Effector memory CD8-positive, alpha-beta T cell (primary cell): ENCODE data around the gene LUZP2.

Source experiments
- ATAC-seq: fragments of 150-1000 bp; cut with Tn5 transposase; replicated peaks from 2 replicates; pipeline ENCODE4 v1.10.0; 2021; ENCODE audit warnings: mild to moderate bottlenecking, moderate library complexity
- DNase-seq, 3 experiments: peaks; one replicate each; pipeline ENCODE4 v3.0.0; 2021
- H3K27ac Mint-ChIP-seq, 2 donors: one replicate each; pipeline ENCODE4 v1.8.0; 2022; ENCODE audit warnings: mild to moderate bottlenecking in 2 of 2, mixed read lengths in 2 of 2, moderate library complexity in 2 of 2
- H3K27me3 Mint-ChIP-seq, 2 donors: one replicate each; pipeline ENCODE4 v1.8.0; 2022; ENCODE audit warnings: mixed read lengths in 2 of 2
- H3K36me3 Mint-ChIP-seq: one replicate; pipeline ENCODE4 v1.8.0; 2022; ENCODE audit warnings: mild to moderate bottlenecking, moderate library complexity, mixed read lengths; ENCODE audit not compliant: insufficient read depth
- H3K4me1 Mint-ChIP-seq, 2 donors: one replicate each; pipeline ENCODE4 v1.8.0; 2022; ENCODE audit warnings: low read depth in 2 of 2, mixed read lengths in 2 of 2
- H3K4me3 Mint-ChIP-seq, 2 donors: one replicate each; pipeline ENCODE4 v1.8.0; 2022; ENCODE audit warnings: mild to moderate bottlenecking in 2 of 2, mixed read lengths in 2 of 2, moderate library complexity in 2 of 2
- H3K9me3 Mint-ChIP-seq, 2 donors: one replicate each; pipeline ENCODE4 v1.8.0; 2022; ENCODE audit warnings: mixed read lengths in 2 of 2

Gene LUZP2

GRCh38 chr11:24587635-24588034, 90.8 kb downstream of the LUZP2 start:
- DNase-seq: no peak
- Mint-ChIP-seq H3K36me3 (no peaks in the 10 kb centered on the region), H3K27ac (no peak overlapping the region), H3K4me1 (no peaks in the 10 kb centered on the region), H3K27me3 (no peaks in the 10 kb centered on the region), H3K9me3 (peaks cover 0 to 10% of the 10 kb centered on the region in 2 donors), H3K4me3 (no peak overlapping the region)
- ATAC-seq: no peak

DNA sequence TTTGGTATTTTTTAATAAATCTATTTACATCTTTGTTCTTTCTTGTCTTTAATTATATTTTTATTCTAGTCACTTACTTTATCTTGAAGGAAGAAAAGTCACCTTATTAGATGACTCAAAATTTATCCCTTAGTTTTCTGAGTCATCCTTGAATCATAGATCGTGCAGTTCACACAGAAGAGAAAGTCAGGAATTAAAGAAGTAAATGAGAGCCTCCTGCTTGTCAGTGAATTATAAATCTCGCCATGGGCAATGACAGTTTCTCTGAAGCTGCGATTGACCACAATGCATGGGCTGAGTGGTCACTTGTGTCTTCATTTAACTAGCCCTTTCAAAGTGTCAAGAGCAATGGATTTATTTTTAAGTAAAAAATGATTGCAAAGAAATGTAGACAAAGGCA, 91.2 kb downstream of the LUZP2 start:
- Mint-ChIP-seq H3K36me3 (no peaks in the 10 kb centered on the region), H3K9me3 (peaks cover 0 to 9% of the 10 kb centered on the region in 2 donors), H3K4me3 (no peak overlapping the region), H3K27ac (no peak overlapping the region), H3K27me3 (no peaks in the 10 kb centered on the region), H3K4me1 (no peaks in the 10 kb centered on the region)
- no peak for DNase-seq
- no peak for ATAC-seq

GRCh38 chr11:24589064-24589463, 92.2 kb downstream of the LUZP2 start:
- DNase-seq (no peak), ATAC-seq (no peak)
- Mint-ChIP-seq H3K36me3 (no peaks in the 10 kb centered on the region), H3K4me3 (no peak overlapping the region), H3K27me3 (no peaks in the 10 kb centered on the region), H3K4me1 (no peaks in the 10 kb centered on the region), H3K27ac (no peak overlapping the region), H3K9me3 (peaks cover 0 to 5% of the 10 kb centered on the region in 2 donors)

DNA sequence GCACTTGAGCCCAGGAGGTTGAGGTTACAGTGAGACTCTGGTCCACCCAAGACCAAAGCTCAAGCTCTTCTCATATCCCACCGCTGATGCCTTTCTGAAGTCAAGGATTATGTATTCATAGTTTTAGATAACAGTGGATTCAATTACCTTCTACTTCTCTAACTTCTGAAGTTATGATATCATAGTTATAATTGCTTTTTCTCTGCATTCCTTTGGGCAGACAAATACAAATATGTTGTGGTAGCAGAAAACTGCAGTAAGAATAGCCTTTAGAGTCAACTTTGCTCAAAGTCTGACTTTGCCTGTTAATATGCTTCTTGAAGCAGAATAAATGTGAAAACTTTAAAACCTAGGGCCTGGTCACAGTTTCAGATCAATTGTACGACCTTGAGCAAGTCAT, 94.4 kb downstream of the LUZP2 start:
- H3K27me3 Mint-ChIP-seq: no peaks in the 10 kb centered on the region
- no peaks in the 10 kb centered on the region for H3K4me1 Mint-ChIP-seq
- no peak for ATAC-seq

DNA sequence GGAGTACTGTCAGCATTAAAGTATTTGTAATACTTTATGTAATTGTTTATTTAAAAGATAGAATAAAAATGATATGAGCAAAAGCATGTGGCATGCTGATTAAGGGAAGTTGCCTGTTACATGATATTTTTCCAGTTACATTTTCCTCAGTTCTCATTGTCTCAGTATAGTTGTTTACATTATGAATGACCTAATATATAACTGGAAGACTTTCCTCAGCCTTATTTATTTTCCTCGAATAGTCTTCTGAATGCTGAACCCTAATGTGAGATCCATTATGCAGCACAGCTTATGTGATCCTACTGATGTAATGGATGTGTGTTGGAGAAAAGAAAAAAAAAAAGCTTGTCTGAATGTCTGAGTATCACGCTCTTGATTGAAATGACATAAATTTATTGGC, 95.5 kb downstream of the LUZP2 start:
- H3K9me3 Mint-ChIP-seq: peaks cover 0 to 4% of the 10 kb centered on the region in 2 donors
- ATAC-seq (no peak), DNase-seq (no peak)
- H3K27ac Mint-ChIP-seq: no peak overlapping the region
- H3K4me3 Mint-ChIP-seq: no peak overlapping the region
- H3K36me3 Mint-ChIP-seq: no peaks in the 10 kb centered on the region
- no peaks in the 10 kb centered on the region for H3K4me1 Mint-ChIP-seq
- no peaks in the 10 kb centered on the region for H3K27me3 Mint-ChIP-seq

More for the DNA sequence above, 94.4 kb downstream of the LUZP2 start:
- Mint-ChIP-seq H3K27ac (no peak overlapping the region), H3K36me3 (no peaks in the 10 kb centered on the region), H3K4me3 (no peak overlapping the region), H3K9me3 (peaks cover 0 to 3% of the 10 kb centered on the region in 2 donors)
- no peak for DNase-seq

DNA sequence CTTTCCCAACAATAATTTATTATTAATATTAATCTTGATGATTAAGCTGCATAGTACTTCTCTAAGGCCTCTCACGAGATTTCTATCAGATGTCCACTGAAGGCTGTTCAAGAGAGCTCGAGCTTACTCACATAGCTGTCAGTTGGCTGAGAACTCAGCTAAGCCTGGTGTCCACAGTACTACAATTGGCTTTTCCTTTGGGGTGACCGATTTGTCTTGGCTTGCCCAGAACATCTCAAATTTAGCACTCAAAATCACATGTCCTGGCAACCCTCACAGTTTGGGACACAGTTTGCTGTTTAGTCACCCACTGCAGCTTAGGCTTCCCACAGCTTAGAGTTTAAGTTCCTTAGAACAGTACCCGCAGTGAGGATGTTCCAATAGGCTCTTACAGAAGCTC, 96.5 kb downstream of the LUZP2 start:
- Mint-ChIP-seq H3K9me3 (peaks cover 0 to 4% of the 10 kb centered on the region in 2 donors), H3K27me3 (no peaks in the 10 kb centered on the region), H3K27ac (no peak overlapping the region), H3K4me3 (no peak overlapping the region), H3K36me3 (no peaks in the 10 kb centered on the region), H3K4me1 (no peaks in the 10 kb centered on the region)
- ATAC-seq: no peak
- DNase-seq: no peak

GRCh38 chr11:24594401-24594800, 97.5 kb downstream of the LUZP2 start:
- ATAC-seq: no peak
- Mint-ChIP-seq H3K4me3 (no peak overlapping the region), H3K27me3 (no peaks in the 10 kb centered on the region), H3K36me3 (no peaks in the 10 kb centered on the region), H3K27ac (no peak overlapping the region), H3K4me1 (no peaks in the 10 kb centered on the region), H3K9me3 (peaks cover 0 to 3% of the 10 kb centered on the region in 2 donors)
- DNase-seq: no peak

DNA sequence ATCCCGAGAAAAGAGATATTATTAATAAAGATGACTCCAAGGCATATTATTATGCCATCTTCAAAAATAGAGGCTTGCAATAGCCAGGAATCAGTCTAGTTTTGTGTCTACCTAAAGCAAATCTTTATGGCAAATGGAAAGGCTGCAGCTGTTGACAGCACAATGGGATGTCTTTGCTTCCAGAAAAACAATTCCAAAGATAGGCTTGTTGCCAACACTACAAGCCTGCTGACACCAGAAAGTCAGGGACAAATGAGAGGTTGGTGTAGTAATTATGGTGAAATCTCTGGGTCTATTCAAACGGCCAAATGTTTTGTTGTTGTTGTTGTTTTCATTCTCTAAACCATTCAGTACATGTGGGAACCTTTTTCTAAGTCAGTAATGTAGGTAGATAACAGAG, 101.8 kb downstream of the LUZP2 start:
- Mint-ChIP-seq H3K4me1 (no peaks in the 10 kb centered on the region), H3K27me3 (no peaks in the 10 kb centered on the region), H3K9me3 (peaks cover 0 to 5% of the 10 kb centered on the region in 2 donors), H3K4me3 (no peak overlapping the region), H3K36me3 (no peaks in the 10 kb centered on the region), H3K27ac (no peak overlapping the region)
- DNase-seq (no peak), ATAC-seq (no peak)

DNA sequence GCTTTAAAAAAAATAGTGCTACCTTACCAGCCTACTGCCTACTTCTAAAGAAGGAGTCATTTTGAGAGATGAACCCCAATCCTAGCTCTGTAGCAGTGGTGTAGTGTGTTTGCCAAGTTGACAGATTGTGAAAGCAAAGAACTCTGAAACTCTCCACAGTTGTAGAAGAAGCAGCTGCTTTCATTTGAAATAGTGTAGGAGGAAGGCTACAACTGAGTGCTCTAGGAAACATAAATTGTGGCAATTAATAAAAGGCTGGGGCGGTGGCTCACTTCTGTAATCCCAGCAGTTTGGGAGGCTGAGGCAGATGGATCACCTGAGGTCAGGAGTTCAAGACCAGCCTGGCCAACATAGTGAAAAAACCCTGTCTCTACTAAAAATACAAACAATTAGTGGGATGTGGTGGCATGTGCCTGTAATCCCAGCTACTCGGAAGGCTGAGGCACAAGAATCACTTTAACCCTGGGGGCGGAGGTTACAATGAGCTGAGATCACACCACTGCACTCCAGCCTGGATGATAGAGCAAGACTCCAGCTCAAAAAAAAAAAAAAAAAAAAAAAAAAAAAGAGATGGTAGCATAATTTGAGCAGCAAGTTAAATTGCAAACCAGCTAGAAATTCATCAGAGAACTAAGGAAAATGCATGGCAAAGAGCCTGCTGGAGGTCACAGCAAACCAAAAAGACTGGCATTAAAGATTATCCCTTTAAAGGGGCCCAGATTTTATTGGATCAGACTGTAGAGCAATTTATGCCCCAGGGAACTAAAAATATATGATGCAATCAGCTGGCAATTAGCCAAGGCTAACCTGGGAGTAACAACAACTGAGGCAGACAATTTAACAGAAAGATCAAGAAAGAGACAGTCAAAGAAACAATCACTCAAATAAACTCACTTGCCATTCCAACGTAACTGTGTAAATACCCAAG, 112.6 kb downstream of the LUZP2 start:
- H3K27ac Mint-ChIP-seq: no peak overlapping the region

GRCh38 chr11:24615451-24616160, 118.8 kb downstream of the LUZP2 start:
- Mint-ChIP-seq H3K27me3 (no peaks in the 10 kb centered on the region), H3K27ac (no peak overlapping the region), H3K36me3 (no peaks in the 10 kb centered on the region), H3K4me3 (no peak overlapping the region), H3K9me3 (peaks cover 0 to 2% of the 10 kb centered on the region in 2 donors), H3K4me1 (no peaks in the 10 kb centered on the region)
- DNase-seq (no peak), ATAC-seq (no peak)

More for the DNA sequence above, 112.6 kb downstream of the LUZP2 start:
- H3K36me3 Mint-ChIP-seq: no peaks in the 10 kb centered on the region
- peaks cover 2 to 8% of the 10 kb centered on the region in 2 donors for H3K9me3 Mint-ChIP-seq
- DNase-seq: no peak
- no peaks in the 10 kb centered on the region for H3K4me1 Mint-ChIP-seq
- no peak for ATAC-seq
- no peak overlapping the region for H3K4me3 Mint-ChIP-seq
- no peaks in the 10 kb centered on the region for H3K27me3 Mint-ChIP-seq

GRCh38 chr11:24617856-24618255, 121.0 kb downstream of the LUZP2 start:
- DNase-seq (no peak), ATAC-seq (no peak)
- Mint-ChIP-seq H3K36me3 (no peaks in the 10 kb centered on the region), H3K27ac (no peak overlapping the region), H3K27me3 (no peaks in the 10 kb centered on the region), H3K9me3 (peaks cover 0 to 5% of the 10 kb centered on the region in 2 donors), H3K4me3 (no peak overlapping the region), H3K4me1 (no peaks in the 10 kb centered on the region)

GRCh38 chr11:24619900-24620299, 123.0 kb downstream of the LUZP2 start:
- Mint-ChIP-seq H3K4me1 (no peaks in the 10 kb centered on the region), H3K4me3 (no peak overlapping the region), H3K27me3 (no peaks in the 10 kb centered on the region), H3K9me3 (peaks cover 0 to 6% of the 10 kb centered on the region in 2 donors), H3K27ac (no peak overlapping the region), H3K36me3 (no peaks in the 10 kb centered on the region)
- ATAC-seq (no peak), DNase-seq (no peak)

DNA sequence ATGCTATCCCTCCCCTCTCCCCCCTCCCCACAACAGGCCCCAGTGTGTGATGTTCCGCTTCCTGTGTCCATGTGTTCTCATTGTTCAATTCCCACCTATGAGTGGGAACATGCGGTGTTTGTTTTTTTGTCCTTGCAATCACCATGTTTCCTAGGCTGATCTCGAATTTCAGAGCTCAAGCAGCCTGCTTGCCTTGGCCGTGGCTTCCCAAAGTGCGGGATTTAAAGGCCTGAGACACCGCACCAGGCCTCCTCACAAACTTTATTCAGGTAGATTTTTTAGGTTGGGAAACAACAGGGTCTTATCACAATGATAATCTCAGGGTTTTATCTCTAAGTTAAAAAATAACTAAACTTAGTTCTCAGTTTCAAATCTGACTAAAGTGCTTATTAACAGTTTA, 125.4 kb downstream of the LUZP2 start:
- no peak for DNase-seq
- Mint-ChIP-seq H3K4me3 (no peak overlapping the region), H3K27me3 (no peaks in the 10 kb centered on the region), H3K4me1 (no peaks in the 10 kb centered on the region), H3K36me3 (no peaks in the 10 kb centered on the region), H3K9me3 (peaks cover 0 to 6% of the 10 kb centered on the region in 2 donors), H3K27ac (no peak overlapping the region)
- no peak for ATAC-seq

- no peak overlapping the region for H3K4me3 Mint-ChIP-seq
- ATAC-seq: no peak
- H3K36me3 Mint-ChIP-seq: no peaks in the 10 kb centered on the region
- peaks cover 0 to 6% of the 10 kb centered on the region in 2 donors for H3K9me3 Mint-ChIP-seq
- H3K27ac Mint-ChIP-seq: no peak overlapping the region
- H3K27me3 Mint-ChIP-seq: no peaks in the 10 kb centered on the region
- no peaks in the 10 kb centered on the region for H3K4me1 Mint-ChIP-seq
- no peak for DNase-seq
Observed at GRCh38 chr11:24623121-24623520, 126.3 kb downstream of the LUZP2 start.
